HG02852 (cell line): Measurements from ENCODE around the gene ACADM.
A peak's percentile ranks its signal among the peaks of the same experiment; 100 is the strongest.
"Not testable (repeated sequence)": the region's sequence is repeated elsewhere in the genome, so short reads cannot be mapped to it uniquely, and the experiment has no call there.

Source experiments
- ATAC-seq: cut with Tn5 transposase; IDR thresholded peaks from one replicate; pipeline ENCODE4 v1.9.1; 2021; ENCODE audit warnings: mild to moderate bottlenecking, moderate library complexity; ENCODE audit not compliant: unreplicated experiment

Gene ACADM

DNA sequence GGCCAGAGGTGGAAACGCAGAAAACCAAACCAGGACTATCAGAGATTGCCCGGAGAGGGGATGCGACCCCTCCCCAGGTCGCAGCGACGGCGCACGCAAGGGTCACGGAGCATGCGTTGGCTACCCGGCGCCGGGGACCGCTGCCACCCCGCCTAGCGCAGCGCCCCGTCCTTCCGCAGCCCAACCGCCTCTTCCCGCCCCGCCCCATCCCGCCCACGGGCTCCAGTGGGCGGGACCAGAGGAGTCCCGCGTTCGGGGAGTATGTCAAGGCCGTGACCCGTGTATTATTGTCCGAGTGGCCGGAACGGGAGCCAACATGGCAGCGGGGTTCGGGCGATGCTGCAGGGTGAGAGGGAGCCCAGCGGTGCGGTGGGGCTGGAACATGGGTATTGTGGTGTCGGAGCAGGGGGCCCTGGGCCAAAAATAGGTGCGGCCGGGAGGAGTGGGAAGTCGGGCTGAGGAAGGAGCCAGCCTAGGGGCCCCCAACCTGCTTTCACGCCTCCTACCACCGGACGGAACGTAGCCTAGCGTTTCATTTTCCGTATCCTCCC, at the start of gene ACADM:
TSS of gene ACADM (plus strand) at position 238 of the 551 bp plus-strand sequence. CDS start at position 317, 79 bp downstream.
- peak; percentile 88 for ATAC-seq

DNA sequence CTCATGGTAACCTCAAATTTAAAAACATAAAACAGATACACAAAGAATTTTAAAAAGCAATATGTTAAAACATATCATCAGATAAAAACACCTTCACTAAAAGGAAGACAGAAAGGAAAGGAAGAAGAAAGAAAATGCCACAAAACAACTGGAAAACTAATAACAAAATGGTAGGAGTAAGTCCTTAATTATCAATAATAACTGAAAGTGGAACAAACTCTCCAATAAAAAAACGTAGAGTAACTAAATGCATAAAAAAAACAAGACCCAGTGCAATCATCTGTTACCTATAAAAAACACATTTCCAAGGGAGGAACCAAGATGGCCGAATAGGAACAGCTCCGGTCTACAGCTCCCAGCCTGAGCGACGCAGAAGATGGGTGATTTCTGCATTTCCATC, 47.1 kb upstream of the ACADM start:
- no peak for ATAC-seq

DNA sequence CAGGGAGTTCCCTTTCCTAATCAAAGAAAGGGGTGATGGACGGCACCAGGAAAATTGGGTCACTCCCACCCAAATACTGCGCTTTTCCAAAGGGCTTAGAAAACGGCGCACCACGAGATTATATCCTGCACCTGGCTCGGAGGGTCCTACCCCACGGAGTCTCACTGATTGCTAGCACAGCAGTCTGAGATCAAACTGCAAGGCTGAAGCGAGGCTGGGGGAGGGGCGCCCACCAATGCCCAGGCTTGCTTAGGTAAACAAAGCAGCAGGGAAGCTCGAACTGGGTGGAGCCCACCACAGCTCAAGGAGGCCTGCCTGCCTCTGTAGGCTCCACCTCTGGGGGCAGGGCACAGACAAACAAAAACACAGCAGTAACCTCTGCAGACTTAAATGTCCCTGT, 46.5 kb upstream of the ACADM start:
- ATAC-seq, result not testable (repeated sequence)

DNA sequence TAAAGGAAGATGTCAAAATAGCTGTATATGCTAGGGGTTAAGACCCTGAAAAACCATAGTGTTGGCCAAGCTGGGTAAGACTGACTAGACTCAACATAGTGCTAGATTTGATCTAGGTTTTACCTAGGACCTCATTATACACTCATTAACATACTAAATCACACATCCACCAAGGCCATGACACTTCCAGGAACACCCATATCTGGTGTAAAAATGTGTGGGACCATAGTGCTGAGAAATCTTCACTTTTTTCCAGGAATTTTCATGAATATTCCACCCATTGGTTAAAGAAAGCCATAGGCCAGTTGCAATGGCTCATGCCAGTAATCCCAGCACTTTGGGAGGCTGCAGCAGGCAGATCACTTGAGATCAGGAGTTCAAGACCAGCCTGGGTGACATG, 34.0 kb upstream of the ACADM start:
- ATAC-seq, result no peak

DNA sequence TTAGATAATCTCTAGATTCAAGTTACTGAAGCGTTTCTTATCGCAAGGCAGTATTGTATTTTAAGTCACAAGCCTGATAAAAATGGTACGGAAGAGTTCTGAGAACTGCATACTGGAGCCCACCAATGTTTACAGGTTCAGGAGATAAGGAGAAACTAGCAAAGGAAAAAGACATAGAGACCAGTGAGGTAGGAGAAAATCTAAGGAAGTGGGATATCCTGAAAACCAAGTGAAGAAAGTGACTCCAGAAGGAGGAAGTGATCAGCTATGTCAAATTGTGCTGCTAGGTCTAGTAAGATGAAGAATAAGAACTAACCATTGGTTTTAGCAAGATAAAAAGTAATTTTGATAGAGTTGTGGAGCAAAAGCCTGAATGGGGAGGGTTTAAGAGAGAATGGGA, 31.0 kb upstream of the ACADM start:
- ATAC-seq, result no peak

DNA sequence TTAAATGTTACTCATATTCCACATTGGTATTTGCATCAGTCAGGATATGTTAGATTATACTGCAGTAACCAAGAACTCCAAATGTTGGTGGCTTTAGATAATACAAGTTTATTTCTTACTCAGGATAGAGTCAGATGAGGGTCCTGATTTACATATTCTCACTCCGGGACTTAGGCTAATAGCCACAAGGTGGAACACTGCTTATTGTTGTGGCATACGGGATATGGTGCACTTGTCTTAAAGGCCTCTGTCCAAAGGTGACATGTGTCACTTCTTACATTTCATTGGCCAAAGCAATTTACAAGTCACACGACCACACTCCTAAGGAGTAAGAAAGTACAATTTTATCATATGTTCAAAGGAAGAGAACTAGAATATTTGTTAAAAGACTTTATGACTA, 28.5 kb upstream of the ACADM start:
- ATAC-seq, result no peak

DNA sequence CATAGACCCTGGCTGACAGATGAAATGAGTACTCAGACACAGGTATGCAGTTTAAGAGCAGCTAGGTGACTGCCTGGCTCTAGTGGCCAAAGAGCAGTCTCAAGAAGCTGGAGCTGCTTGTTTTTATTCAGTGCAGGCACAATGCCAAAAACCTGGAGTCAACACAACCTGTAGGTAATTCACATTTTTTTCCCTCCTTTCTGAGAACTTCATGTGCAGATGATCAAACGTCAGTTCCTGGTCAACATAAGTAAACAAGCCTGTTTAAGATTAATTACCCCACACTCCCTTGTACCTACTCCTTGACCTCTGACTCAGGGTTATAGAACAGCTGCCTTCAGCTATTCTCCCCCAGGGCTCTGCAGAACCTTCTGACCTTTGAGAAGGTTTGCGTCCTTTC, 17.3 kb upstream of the ACADM start:
- ATAC-seq, result no peak

DNA sequence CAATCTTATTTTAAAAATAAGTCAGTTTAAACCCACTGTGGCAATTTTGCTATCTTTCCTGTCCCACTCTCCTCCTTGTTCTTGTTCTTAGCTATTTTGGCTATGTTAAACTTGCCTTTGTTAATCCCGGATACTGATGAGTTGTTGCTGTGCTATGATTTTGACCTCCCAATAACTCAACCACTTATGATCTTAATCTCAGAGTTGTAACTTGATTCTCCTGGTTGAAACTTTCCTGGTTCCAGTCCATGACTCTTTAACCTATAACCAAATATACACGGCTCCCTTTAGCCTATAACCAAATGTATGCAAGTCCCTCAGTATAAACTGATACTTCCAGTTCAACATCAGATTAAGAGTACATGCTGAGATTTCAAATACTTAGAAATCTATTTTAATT, 15.6 kb upstream of the ACADM start:
- no peak for ATAC-seq

DNA sequence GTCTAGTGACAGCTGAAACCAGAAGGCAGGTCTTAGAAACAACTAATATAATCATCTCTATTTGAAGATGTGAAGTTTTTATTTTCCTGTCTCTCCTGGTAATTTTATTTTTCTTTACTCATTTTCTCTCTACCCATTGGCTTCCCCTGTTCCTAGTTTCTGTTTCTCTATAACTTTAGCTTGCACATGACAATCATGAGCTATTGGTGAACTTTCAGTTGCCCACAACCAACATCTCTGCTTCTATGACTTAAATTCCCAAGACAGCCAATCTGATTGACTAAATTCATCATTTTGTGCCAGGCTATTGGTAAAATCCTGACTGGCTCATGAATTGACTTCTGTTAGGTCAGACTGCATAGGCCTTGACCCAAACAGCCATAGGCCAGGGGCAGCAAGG, 13.7 kb upstream of the ACADM start:
- ATAC-seq, result no peak

DNA sequence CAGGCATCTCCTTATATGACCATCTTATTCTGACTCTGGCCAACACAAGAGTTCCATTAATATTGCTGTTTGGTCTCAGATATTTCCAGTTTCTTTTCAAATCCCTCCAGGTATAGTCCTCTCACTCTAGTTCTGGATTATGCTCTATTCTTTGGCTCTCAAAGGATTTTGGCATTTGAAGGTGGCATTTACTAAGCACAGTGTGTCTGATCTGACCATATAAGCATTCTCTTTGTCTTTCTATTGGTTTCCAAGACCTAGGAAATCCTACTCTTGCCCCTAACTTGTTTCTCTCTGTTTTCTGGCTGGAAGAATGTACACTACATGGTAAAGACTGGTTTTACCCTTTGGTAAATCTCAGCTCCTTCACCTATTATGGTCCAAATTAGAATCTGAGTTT, 12.7 kb upstream of the ACADM start:
- no peak for ATAC-seq

DNA sequence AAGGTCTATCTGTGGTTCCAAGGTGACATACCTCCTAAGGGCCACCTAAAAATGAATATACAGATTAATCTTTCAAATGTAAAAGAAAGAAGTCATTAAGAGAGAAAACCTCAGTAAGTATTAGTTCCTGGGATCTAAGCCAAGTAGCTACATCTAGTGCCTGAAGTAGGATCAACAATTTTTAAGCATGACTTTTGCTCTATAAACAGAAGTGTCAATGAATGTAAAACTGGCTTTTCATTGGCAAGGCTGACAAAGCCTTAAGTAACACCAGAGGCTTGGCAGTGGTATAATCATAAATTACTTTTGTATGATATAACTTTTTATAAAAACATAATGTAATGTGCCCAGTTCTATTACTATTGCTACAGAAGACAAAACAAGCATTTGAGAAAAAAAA, 12.2 kb upstream of the ACADM start:
- no peak for ATAC-seq

DNA sequence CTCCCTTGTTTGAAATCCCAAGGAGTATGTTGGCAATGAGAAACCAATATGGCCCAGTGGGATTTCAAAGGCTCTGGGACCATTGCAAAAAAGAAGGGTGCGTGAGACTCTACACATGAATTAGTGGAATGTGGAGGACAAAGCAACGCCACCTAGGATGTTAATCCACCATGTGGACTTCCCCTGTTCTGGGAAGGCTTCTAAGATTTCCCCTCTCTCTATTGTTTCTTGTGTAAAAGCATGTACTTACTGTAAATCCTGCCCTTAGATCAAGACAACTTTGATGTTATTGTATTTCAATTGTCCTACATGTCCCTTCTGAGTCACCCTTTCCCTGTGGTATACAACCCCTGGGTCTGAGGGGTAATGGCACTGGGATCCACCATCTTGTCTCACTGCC, 4.7 kb upstream of the ACADM start:
- no peak for ATAC-seq

DNA sequence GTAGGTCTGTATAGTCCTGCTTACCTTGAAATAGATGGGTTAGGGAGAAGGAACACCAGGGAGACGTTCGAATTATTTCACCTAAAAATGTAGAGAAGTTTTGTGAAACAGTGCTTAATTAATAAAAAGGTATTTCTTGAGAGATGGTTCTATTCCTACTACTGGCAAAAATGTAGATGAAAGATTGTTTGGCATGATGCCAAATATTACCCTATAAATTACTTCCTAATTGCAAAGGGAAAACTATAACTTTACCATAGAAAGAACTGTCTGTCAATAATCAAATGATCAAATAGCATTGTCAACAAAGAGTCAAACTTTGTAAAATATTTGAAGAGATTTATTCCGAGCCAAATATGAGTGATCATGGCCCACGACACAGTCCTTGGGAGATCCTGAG, 4.2 kb upstream of the ACADM start:
- ATAC-seq, result no peak

DNA sequence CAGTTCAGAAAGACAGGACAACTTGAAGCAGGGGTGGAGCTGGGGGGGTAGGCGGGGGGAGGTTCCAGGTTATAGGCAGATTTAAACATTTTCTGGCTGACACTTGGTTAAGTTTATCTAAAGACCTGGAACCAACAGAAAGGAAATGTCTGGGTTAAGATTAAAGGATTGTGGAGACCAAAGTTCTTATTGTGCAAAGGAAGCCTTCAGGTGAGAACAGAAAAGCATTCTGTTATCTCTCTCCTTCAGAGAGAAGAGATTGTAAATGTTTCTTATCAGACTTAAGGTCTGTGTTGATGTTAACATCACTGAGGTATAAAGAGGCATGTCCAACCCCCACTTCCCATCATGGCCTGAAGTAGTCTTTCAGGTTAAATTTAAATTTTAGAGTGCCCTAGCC, 3.7 kb upstream of the ACADM start:
- no peak for ATAC-seq

DNA sequence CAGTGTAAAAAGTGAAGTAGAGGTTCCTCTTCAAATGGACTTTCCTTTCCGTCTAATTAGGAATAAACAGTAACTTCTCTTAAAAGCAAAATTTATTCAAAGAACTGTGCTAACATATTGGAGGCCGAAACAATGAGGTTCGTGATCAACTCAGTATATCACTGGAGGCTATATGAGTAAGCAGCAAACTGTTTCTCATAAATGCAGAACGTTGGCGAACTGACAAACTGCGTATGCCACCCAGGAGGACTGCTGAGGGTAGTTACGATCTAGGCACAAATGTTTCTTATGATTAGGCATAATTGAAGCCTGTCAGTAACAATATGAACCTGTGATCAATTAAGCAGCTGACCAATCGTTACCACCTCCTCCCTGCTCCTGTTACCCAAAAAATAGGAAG, 2.3 kb upstream of the ACADM start:
- not testable (repeated sequence) for ATAC-seq

DNA sequence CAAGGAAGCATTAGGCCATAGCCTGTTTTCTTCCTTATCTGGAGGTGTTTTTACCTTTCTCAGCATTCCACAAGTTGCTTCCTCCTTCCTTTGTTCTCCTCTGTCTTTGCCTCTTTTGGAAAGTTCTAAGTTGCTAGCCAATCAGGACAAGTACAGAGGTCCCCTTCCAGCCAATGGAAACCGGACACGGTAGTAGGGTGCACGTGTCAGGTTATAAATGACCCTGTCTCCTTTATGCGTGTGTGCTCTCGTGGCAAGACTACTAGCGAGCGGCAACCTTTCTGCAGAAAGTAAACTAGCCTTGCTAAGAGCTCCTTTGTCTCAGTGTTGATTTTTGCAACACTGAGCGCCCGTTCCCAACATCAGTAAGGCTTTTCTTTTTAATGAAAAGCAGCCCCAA, 1.5 kb upstream of the ACADM start:
- no peak for ATAC-seq

DNA sequence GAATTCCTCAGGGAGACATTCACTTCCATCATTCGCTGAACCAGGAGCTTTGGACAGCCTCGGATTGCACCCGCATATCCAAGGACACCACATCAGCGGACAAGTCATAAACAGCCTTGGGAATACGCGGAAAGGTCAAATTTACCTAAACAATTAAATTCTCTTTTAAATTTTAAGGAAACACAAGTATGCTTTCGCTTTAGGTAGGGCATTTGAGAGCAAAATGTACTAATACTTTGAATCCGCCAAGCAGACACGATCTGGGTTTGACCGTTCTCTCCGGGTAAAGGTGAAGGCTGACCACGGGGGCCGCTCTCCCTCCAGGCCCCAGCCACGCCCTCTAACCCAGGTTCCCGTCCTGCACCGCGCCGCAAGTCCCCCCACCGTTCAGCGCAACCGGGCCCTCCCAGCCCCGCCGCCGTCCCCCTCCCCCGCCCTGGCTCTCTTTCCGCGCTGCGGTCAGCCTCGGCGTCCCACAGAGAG, 479 bp upstream of the ACADM start:
- peak; percentile 68 for ATAC-seq

DNA sequence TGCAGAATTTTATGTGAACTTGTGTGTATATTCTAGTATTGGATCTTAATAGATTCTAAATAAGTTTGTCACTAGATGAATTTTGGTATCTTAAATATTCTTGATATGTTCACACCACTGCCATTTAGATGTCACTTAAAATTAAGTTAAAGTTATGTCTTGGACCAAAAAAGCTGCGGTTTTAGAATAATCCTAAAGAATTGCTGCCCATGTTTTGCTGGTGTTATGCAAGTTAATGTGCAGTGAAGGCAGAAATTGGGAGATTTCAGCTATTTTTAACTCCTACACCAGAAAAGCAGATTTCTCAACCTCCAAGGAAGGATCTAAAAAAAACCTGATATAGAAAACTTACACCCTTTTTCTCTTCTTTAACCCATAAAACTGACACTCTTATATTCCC, 757 bp downstream of the ACADM start:
- ATAC-seq, result no peak

DNA sequence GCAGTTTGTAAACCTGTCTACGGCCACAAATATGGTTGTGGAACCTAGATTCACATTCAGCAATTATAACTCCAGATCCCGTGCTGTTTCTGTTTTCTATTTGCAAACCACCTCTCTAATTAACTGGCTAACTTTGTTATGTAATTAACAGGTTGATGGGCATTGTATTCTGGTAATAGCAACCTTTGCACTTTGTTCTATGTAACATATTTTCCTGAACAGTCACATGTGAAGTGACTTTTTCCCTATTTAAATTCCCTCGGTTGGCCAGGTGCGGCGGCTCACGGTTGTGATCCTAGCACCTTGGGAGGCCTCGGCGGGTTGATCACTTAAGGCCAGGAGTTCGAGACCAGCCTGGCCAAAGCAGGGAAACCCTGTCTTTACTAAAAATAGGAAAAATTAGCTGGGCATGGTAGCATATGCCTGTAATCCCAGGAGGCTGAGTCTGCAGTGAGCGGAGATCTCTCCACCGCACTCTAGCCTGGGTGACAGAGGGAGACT, 1.4 kb downstream of the ACADM start:
- ATAC-seq, result no peak

DNA sequence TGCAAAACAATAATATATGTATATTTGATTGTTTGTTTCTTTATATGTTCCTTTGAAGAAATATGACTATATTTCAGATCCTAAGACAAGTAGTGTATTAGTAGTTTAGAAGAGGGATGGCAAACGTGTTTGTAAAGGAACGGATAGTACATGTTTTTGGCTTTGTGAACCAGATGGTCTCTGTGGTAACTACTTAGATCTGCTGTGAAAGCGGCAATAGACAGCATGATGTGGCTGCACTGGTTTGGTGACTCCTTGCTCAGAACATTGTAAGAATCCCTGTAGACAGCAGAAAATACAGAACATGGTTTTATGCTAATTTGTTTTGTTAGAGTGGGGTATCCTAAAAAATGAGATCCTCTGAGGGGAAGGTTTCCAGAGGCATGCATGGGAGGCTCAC, 3.1 kb downstream of the ACADM start:
- ATAC-seq, result no peak

DNA sequence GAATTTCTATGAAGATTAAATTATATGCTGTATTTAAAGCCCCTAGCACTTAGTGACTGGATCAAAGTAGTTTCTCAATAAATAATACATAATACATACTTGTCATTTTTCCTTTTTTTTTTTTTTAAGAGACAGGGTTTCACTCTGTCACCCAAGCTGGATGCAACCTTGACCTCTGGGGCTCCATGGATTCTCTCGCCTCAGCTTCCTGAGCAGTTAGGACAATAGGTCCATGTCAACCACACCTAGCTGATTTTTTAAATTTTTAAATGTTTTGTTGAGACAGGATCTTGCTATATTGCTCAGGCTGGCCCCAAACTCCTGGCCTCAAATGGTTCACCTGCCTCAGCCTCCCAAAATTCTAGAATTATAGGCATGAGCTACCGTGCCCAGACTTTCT, 5.9 kb downstream of the ACADM start:
- ATAC-seq, result no peak

DNA sequence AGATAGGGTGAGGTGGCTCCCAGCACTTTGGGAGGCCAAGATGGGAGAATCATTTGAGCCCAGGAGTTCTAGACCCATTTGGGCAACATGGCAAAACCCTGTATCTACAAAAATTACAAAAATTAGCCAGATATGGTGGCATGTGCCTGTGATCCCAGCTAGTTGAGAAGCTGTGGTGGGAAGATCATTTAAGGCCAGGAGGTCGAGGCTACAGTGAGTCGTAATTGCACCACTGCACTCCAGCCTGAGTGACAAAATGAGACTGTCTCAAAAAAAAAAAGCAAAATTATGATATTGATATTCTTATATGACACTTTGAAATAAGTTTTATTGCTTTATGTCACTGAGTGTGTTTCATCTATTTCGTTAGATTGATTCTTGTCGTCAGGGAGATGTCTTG, 7.4 kb downstream of the ACADM start:
- ATAC-seq, result no peak

DNA sequence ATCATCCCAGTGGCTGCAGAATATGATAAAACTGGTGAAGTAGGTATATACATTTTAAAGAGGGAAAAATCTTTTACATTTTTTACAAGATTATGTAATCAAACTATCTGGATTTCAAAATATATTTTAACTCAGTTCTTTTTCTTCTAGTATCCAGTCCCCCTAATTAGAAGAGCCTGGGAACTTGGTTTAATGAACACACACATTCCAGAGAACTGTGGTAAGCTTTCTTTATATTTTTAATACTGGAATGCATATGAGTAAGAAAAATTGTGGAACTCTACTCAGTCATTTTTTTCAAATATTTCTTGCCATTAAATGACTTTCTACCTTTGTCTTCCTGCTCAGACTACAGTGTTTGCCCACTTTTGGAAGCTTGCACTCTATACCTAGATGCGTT, 8.2 kb downstream of the ACADM start:
- ATAC-seq, result no peak
